Measurements from ENCODE around the gene CCDC134. TPM values are rescaled to one million over a fixed set of nuclear protein-coding genes. Genes with fewer than 3 reads are reported as not detected.

CCDC134 gene
- total and polyA plus RNA-seq, 2 of the 8 experiments (the other 6 are each of a cell fraction or from before 2014, with no cell fraction given): 7.7 to 20.0 TPM

- H2BK20ac ChIP-seq (ENCODE audit: low read length): no peak overlapping the region
- CTCF ChIA-PET (ENCODE audit: partially characterized antibody): interaction anchor here (0.9 to 2.6 kb wide), 7 partner anchors 12 to 197 kb away, joined by 3 to 20 read pairs (median 4); partner anchors contain the start of gene SREBF2
- H3K9me3 ChIP-seq (ENCODE audit: insufficient read depth in 2 of 2, low read depth in 1 of 2, low read length in 1 of 2): no peaks in the 10 kb centered on the region
- no peak overlapping the region for H3K4me2 ChIP-seq (ENCODE audit: insufficient read depth in 1 of 2, low read depth in 2 of 2, low read length in 2 of 2)
- H3K23me2 ChIP-seq (ENCODE audit: low read depth, low read length): no peaks in the 10 kb centered on the region
- H2BK15ac ChIP-seq (ENCODE audit: low read length): no peak overlapping the region
- H4K8ac ChIP-seq (ENCODE audit: extremely low read depth, insufficient read depth, low read length): no peak overlapping the region
- no peak overlapping the region for H3K56ac ChIP-seq (replicated peaks; ENCODE audit: insufficient read length, low read depth, low read length)
- no peak overlapping the region for H2AK5ac ChIP-seq (ENCODE audit: low read depth, low read length)
- POLR2A ChIA-PET (ENCODE audit: partially characterized antibody): interaction anchor here (1.1 to 2.3 kb wide), 3 partner anchors 11 to 63 kb away, joined by 3 to 6 read pairs (median 3); partner anchors contain the start of gene CCDC134
- no peak overlapping the region for H3K27ac ChIP-seq (ENCODE audit: low read depth, low read length)
- no peak overlapping the region for H2BK5ac ChIP-seq (ENCODE audit: low read depth, low read length)
- no peak overlapping the region for H3K14ac ChIP-seq (ENCODE audit: insufficient read length)
- DNase-seq (ENCODE audit: low read depth in 1 of 2, low spot score in 2 of 2) (no peak), FAIRE-seq (no peak)
- no peak overlapping the region for H2BK12ac ChIP-seq (ENCODE audit: low read depth, low read length)
- peaks cover 9 to 19% of the 10 kb centered on the region in 2 experiments for H4K20me1 ChIP-seq (replicated peaks in 1 of 2; ENCODE audit: control insufficient read depth in 1 of 2, insufficient read depth in 2 of 2, low read length in 2 of 2)
- H4K91ac ChIP-seq (replicated peaks; ENCODE audit: insufficient read length, low read length): no peak overlapping the region
- no peak overlapping the region for H2BK120ac ChIP-seq (replicated peaks; ENCODE audit: low read depth, low read length)
- H2AFZ ChIP-seq (ENCODE audit: low read length): no peak overlapping the region
- H3K4ac ChIP-seq (replicated peaks; ENCODE audit: insufficient read length, low read depth, low read length): no peak overlapping the region
- no peak overlapping the region for H3K4me3 ChIP-seq (ENCODE audit: extremely low read depth in 1 of 4, insufficient read depth in 2 of 4, low read depth in 3 of 4, low read length in 4 of 4)
- H3K79me1 ChIP-seq (ENCODE audit: low read depth, low read length): peaks cover 17% of the 10 kb centered on the region
- peaks cover 16 to 65% of the 10 kb centered on the region in 2 experiments for H3K79me2 ChIP-seq (ENCODE audit: control insufficient read depth in 1 of 2, insufficient read depth in 2 of 2, low read length in 2 of 2)
- H4K5ac ChIP-seq (ENCODE audit: insufficient read length, low read depth, low read length): no peak overlapping the region
- H3K23ac ChIP-seq (ENCODE audit: insufficient read length): no peak overlapping the region
- peaks cover 9 to 23% (median 15%) of the 10 kb centered on the region in 4 experiments; a peak in 7 of 8 replicates for H3K36me3 ChIP-seq (ENCODE audit: control insufficient read depth in 2 of 4, insufficient read depth in 4 of 4, low read length in 3 of 4)
- no peak overlapping the region for H3K9ac ChIP-seq (replicated peaks in 1 of 4; ENCODE audit: extremely low read depth in 1 of 4, low read depth in 3 of 4, low read length in 3 of 4)
- no peaks in the 10 kb centered on the region for H3K27me3 ChIP-seq (replicated peaks in 1 of 4; ENCODE audit: control insufficient read depth in 3 of 4, extremely low read depth in 1 of 4, insufficient read depth in 3 of 4, low read length in 3 of 4)
- H3K18ac ChIP-seq (ENCODE audit: extremely low read depth, low read length): no peak overlapping the region
- WGBS, 2 experiments (ENCODE audit: extremely low coverage in 1 of 2, insufficient coverage in 1 of 2, insufficient read length in 1 of 2, insufficient replicate concordance in 2 of 2, low coverage in 1 of 2, low lambda C conversion rate in 2 of 2, missing lambda C conversion rate in 1 of 2): 83% methylated on average over 2 of the region's 2 CpGs; no CpG with 5 or more reads in 1 of the 2 experiments
- H3K4me1 ChIP-seq (replicated peaks in 1 of 4; ENCODE audit: control insufficient read depth in 3 of 4, insufficient read depth in 4 of 4, low read length in 3 of 4): peaks cover 0 to 6% (median 4%) of the 10 kb centered on the region in 4 experiments; a peak in 4 of 7 replicates
- TF ChIP-seq TAF7 (optimal IDR thresholded peaks at IDR 0.05; ENCODE audit: borderline replicate concordance, low read depth, low read length) (no peak), TBP (IDR thresholded peaks at IDR 0.05; ENCODE audit: low read depth, low read length) (no peak), PHF8 (conservative IDR thresholded peaks at IDR 0.05; ENCODE audit: low read depth, low read length) (no peak)
Observed at GRCh38 chr22:41863472-41863871, 63.0 kb downstream of the CCDC134 start.

All from H1 (cell line).